Activated T-helper 1 cell treated with anti-CD3 and anti-CD28 coated beads, Interleukin-2, amount 50 U/mL, for 16 hours (primary cell): ENCODE results near the gene GOLGA2.

Experiments used
- DNase-seq, 2 donors: peaks; one replicate each; pipeline ENCODE4 v3.0.0-alpha.2; 2020; ENCODE audit warnings: low read depth in 1 of 2, low spot score in 1 of 2

Gene GOLGA2

GRCh38 chr9:128259156-128259555, 16.7 kb downstream of the GOLGA2 start:
- no peak for DNase-seq

DNA sequence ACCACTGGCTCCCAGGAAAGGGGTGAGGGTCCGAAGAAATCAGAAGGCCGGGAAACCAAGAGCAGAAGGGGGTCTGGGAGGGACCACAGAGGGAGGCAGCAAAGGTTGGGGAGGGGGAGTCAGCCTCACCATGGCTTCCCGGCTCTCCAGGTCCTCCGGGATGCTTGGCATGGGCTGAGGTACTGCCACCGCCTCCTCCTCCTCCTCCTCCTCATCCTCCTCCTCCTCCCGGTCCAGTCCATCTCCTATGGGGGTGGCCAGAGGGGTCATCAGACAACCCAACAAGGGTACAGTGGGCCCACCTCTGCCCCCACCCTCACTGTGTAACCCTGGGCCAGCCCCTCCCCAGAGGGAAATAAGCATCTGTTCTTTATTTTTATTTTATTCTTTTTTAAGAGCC, 17.5 kb downstream of the GOLGA2 start:
- no peak for DNase-seq

DNA sequence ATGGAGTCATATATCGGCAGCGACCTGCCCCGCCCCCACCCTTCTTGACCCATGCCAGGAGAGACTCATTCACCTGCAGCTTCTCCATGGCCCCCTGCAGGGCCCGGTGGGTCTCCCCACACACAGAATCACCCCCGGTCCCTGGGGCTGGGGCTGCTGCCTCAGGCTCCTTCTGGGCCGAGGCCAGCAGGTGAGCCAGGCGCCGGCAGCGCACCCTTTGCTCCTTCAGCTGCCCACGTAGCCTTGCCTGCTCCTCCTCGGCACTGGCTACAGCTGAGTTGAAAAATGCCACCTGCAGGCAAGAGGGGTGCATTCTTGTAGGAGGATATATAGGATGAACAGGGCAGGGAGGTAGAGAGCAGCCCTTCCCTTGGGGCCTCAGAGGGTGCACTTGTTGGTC, 17.9 kb downstream of the GOLGA2 start:
- DNase-seq: no peak

DNA sequence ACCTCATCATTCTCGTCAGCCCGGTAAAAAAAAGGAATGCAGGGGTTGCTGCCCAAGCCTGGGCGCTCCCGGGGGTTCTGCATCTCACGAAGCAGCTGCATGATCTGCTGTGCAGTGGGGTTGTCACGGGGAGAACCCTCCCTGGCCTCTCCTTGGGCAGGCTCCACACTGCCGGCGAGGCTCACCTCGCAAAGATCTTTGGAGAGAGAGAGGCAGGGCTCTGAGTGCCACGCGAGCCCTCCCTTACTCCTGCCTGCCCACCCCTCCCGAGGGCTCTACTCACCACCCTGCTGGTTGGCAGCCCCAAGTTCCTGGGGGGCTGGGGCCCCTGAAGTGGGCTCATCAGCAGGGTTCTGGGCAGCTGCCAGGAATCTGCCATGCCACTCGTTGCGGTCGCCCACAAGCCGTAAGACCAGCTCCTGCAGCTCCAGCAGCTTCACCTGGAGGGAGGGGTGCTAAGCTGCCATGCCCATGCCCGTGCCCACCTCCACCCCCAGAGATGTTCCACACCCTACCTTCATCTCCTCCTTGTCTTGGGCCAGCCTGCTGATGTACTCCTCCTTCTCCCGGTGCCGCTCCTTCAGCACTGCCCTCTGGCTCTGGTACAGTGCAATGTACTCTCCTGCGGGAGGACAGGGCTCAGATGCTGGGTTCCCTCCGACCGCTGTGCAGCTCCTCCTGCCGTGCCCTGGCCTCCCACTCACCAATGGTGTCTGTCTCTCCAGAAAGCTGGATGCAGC, 18.6 kb downstream of the GOLGA2 start:
- DNase-seq: no peak

DNA sequence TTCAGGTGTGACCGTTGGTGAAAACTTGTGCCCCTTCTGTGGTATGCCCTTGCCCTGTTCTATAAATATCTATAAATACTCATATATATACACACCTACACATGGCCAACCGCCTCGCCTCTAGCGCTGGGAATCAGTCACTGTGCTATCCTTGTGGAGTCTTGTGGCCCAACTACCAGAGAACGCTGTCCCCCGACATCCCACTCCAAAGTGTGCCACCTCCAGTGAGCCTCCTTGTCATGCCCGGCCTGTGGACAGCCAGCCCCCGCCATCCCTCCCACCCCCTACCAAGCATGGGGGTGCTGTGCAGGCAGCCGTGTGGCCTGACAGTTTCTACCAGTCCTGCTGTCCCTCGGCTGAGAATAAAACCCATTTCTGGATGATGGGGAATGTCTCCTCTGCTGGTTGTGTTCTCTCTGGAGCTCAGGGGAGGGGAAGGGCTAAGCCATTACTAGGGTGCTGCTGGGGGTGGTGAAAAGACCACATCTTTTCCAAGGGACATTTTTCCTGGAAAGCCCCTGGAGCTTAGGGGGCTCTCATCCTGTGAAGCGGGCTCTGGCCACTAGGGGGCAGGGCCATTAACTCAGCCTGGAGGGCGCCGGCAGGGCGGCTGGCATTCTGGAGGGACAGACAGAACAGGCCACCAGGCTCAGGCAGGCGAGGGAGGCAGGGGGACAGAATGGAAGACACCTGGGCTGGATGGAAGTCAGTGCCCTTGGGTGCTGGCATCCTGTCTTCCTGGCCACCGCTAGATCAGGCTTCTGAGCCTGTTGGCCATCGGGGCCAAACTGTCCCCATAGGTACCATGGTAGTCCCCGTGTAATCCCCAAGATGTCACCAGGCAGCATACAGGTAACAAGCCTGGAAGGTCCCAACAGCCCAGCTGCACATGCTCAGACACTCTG, 20.7 kb downstream of the GOLGA2 start:
- peak; percentile 22 to 33 for DNase-seq

DNA sequence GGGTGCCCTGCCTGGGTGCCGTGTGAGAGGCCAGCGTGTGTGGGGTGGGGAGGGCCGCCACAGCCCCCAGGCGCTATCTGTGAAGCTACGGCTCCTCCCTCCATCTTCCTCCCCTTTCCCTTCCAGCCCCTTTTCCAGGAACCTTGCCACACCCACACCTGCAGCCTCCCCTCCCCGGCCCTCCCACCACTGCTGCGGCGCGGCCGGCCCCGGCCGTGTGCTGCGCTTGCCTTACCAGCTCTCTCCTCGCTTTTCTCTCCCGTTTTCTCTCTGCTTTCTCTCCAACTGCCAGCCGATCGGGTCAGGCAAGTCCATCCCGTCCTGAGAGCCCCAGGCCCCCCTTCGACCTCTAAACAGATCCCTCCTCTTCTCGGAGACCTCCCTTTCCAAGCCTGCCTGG, 21.4 kb downstream of the GOLGA2 start:
- DNase-seq: no peak

GRCh38 chr9:128253991-128254346, 21.8 kb downstream of the GOLGA2 start:
- no peak for DNase-seq

- no peak for DNase-seq
These were observed 22.4 kb downstream of the GOLGA2 start for GRCh38 chr9:128253140-128253990.

DNA sequence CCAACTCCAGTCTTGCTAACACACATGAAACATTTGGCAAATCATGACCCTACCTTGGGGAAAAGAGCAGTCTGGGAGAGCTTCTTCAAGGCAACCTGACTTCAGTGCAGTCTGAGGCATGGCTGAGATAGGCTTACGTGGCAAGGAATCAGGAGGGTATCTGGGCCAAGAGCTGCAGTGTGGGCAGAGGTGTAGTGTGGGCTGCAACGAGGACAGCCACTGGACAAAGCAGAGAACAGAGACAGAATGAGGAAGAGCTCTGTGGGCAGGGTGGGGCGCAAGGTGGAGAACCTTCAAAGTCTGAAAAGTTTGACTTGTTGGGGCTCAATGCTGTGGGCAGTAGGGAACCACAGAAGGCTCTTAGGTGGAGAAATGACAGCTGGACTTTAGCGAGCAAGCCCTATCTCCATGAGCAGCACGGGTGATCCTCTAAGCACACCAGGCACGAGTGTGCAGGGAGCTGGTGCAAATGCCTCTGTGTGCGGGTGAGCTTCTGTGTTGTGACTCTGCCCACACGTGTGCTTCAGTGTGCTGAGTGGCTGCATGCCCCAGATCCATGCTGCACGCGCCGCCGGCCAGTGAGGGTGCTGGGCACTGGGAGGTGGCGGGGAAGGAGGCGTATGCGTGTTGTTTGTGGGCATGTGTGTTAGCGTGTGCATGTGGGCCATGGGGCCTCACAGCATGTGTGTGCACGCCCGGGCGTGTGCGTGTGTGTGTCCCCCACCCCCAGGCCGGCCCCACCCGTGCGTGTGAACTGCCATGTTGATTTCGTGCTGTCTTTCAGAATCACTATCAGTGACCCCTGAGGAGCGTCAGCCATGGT, 23.3 kb downstream of the GOLGA2 start:
- no peak for DNase-seq

- no peak for DNase-seq
These were observed 24.1 kb downstream of the GOLGA2 start for GRCh38 chr9:128251732-128252100.

- no peak for DNase-seq
These were observed 24.7 kb downstream of the GOLGA2 start for GRCh38 chr9:128250839-128251731.

DNA sequence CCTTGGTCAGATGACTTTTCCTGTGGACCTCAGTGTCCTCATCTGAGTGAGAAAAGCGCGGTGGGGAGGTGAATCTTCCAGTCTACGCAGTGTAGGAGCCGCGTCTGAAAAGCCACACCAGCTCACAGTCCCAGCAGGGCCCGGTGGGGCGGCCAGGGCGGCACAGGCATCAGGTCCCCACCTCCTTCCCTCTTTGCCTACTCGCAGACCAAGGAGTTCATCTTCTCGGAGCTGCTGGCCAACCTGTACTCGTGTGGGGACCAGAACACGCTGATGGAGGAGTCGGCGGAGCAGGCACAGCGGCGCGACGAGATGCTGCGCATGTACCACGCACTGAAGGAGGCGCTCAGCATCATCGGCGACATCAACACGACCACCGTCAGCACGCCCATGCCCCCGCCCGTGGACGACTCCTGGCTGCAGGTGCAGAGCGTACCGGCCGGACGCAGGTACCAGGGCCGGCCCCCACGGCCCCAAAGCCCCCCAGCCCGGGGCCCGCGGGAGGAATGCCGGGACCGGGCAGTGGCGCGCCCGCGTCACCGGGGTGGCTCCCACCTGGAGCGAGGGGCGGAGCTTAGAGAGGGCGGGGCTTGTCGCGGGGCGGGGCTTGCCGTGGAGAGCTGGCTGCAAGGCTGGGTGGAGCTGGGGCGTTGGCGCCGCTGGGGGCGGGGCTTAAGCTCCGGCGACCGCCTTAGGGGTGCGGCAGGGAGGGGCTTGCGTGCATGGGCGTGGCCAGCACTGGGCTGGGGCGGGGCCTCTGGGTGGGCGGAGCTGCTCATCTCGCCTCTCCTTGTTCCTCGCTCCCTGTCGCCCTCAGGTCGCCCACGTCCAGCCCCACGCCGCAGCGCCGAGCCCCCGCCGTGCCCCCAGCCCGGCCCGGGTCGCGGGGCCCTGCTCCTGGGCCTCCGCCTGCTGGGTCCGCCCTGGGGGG, 25.6 kb downstream of the GOLGA2 start:
- DNase-seq: peak; percentile 97 to 99

- no peak for DNase-seq
These were observed 26.3 kb downstream of the GOLGA2 start for GRCh38 chr9:128249558-128249907.

DNA sequence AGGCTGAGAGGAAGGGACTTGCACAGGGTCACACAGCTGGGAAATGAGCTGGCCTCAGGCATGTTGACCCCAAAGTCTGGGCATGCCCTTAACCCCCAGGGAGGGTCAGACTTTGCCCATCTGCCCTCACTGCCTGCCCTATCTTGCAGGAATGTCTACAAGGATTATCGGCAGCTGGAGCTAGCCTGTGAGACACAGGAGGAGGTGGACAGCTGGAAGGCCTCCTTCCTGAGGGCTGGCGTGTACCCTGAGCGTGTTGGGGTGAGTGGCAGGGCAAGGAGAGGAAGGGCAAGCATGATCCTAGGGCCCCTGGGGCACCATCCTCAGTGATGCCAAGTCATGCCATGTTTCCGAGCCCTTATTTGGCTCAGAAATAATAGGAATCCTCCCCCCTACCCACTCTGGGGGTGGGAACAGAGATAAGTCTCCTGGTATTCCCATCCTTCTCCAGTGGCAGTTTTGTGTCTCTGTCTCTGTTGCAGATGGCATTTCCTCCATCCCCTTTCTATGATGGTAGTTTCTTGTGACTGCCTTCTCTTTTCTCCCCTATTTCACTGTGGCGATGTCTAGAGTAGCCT, 28.5 kb downstream of the GOLGA2 start:
- DNase-seq: no peak

DNA sequence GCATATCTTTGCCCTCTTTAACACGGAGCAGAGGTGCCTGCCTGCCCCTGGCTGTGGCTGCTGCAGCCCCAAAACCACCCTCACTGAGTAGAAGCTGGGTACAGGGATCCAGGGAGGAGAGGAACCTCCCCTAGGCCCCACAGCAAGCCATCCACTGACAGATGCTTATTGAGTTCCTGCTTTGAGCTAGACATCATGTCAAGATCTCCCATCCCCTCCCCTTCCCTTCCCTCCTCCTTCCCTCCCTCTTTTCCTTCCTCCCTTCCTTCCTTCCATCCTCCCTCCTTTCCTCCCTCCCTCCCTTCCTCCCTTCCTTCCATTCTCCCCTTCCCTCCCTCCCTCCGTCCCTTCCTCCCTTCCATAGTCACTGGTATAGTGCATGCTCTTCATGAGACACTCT, 29.3 kb downstream of the GOLGA2 start:
- no peak for DNase-seq

GRCh38 chr9:128245421-128246151, 30.2 kb downstream of the GOLGA2 start:
- DNase-seq: no peak

- no peak for DNase-seq
These were observed 31.0 kb downstream of the GOLGA2 start for GRCh38 chr9:128244837-128245231.
